Smooth muscle cell (in vitro differentiated cells): ENCODE results near the gene TMTC2. TPM values are rescaled to one million over a fixed set of nuclear protein-coding genes. Genes with fewer than 3 reads are reported as not detected.

Source experiments
- DNase-seq: peaks from one replicate; lab custom pipeline; 2025; ENCODE audit not compliant: unreplicated experiment; lab: John Stamatoyannopoulos, UW
- H2AFZ ChIP-seq: fragments of 200-600 bp; sonication (generic); 2 replicates; pipeline ENCODE4 v1.6.0; 2016; ENCODE audit warnings: antibody characterized with exemption, low read depth, mild to moderate bottlenecking
- H3F3A ChIP-seq: fragments of 200-600 bp; sonication (generic); 2 replicates; pipeline ENCODE4 v1.6.0; 2017; ENCODE audit warnings: antibody characterized with exemption, low read depth
- H3K27ac ChIP-seq: fragments of 200-600 bp; sonication (generic); 2 replicates; pipeline ENCODE4 v1.5.1; 2016; ENCODE audit warnings: low read depth, mild to moderate bottlenecking
- H3K27me3 ChIP-seq: fragments of 200-600 bp; sonication (generic); 2 replicates; pipeline ENCODE4 v1.6.1; 2016; ENCODE audit warnings: low read depth, mild to moderate bottlenecking
- H3K36me3 ChIP-seq: fragments of 200-600 bp; sonication (generic); 2 replicates; pipeline ENCODE4 v1.5.1; 2016; ENCODE audit warnings: low read depth
- H3K4me1 ChIP-seq: fragments of 200-600 bp; sonication (generic); 2 replicates; pipeline ENCODE4 v1.5.1; 2016; ENCODE audit warnings: low read depth
- H3K4me2 ChIP-seq: fragments of 200-600 bp; sonication (generic); 2 replicates; pipeline ENCODE4 v1.6.0; 2016; ENCODE audit warnings: mild to moderate bottlenecking
- H3K4me3 ChIP-seq: fragments of 200-600 bp; sonication (generic); 2 replicates; pipeline ENCODE4 v1.5.1; 2016; ENCODE audit warnings: mild to moderate bottlenecking
- H3K79me2 ChIP-seq: fragments of 200-600 bp; sonication (generic); 2 replicates; pipeline ENCODE4 v1.6.0; 2016; ENCODE audit warnings: low read depth, mild to moderate bottlenecking
- H3K9ac ChIP-seq: fragments of 200-600 bp; sonication (generic); 2 replicates; pipeline ENCODE4 v1.6.0; 2016; ENCODE audit warnings: low read depth
- H3K9me3 ChIP-seq: fragments of 200-600 bp; sonication (generic); replicated peaks from 2 replicates; pipeline ENCODE4 v1.5.1; 2016; ENCODE audit warnings: low read depth
- H4K20me1 ChIP-seq: fragments of 200-600 bp; sonication (generic); 2 replicates; pipeline ENCODE4 v1.6.0; 2016; ENCODE audit warnings: low read depth
- WGBS: methylation state at CpG from one replicate; pipeline ENCODE4 v1.1.7; 2016; ENCODE audit warnings: low lambda C conversion rate; 5-methylcytosine and 5-hydroxymethylcytosine counted together
- polyA plus RNA-seq: library from polyadenylated mRNA; unstranded; fragments of >200 nt; fragmentation: Nextera tagmentation; extraction: Ambion mirVana; gene quantifications from 2 replicates; pipeline ENCODE4 v1.2.1, GENCODE V29; 2016
- total RNA-seq: library from RNA; depleted of rRNA; stranded (reverse); fragments of >200 nt; gene quantifications from 2 replicates; pipeline ENCODE4 v1.2.3, GENCODE V29; 2014
- TF ChIP-seq, protein P1 (sequence below): fragments of 200-600 bp; sonication (generic); IDR thresholded peaks from 2 replicates; pipeline ENCODE4 v1.5.1; 2017; ENCODE audit warnings: borderline replicate concordance, mild to moderate bottlenecking, antibody characterized with exemption; ENCODE audit not compliant: insufficient read depth, poor library complexity, severe bottlenecking

Gene TMTC2
- total and polyA plus RNA-seq, 2 experiments from 2014 or later = 0.71 to 10.6 TPM

GRCh38 chr12:82682851-82683261, 3.9 kb upstream of the TMTC2 start:
- no peaks in the 10 kb centered on the region for H3K4me1 ChIP-seq
- TF ChIP-seq, protein P1, sequence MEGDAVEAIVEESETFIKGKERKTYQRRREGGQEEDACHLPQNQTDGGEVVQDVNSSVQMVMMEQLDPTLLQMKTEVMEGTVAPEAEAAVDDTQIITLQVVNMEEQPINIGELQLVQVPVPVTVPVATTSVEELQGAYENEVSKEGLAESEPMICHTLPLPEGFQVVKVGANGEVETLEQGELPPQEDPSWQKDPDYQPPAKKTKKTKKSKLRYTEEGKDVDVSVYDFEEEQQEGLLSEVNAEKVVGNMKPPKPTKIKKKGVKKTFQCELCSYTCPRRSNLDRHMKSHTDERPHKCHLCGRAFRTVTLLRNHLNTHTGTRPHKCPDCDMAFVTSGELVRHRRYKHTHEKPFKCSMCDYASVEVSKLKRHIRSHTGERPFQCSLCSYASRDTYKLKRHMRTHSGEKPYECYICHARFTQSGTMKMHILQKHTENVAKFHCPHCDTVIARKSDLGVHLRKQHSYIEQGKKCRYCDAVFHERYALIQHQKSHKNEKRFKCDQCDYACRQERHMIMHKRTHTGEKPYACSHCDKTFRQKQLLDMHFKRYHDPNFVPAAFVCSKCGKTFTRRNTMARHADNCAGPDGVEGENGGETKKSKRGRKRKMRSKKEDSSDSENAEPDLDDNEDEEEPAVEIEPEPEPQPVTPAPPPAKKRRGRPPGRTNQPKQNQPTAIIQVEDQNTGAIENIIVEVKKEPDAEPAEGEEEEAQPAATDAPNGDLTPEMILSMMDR = no peak
- H3K36me3 ChIP-seq = no peaks in the 10 kb centered on the region
- H3K4me3 ChIP-seq = no peak overlapping the region
- H3K9ac ChIP-seq = no peak overlapping the region
- H2AFZ ChIP-seq = no peak overlapping the region
- no peaks in the 10 kb centered on the region for H3K79me2 ChIP-seq
- no peaks in the 10 kb centered on the region for H3F3A ChIP-seq
- no peaks in the 10 kb centered on the region for H4K20me1 ChIP-seq
- H3K4me2 ChIP-seq = no peak overlapping the region
- WGBS = 73% methylated on average over 4 of the region's 4 CpGs
- DNase-seq = no peak
- no peak overlapping the region for H3K27ac ChIP-seq
- no peaks in the 10 kb centered on the region for H3K27me3 ChIP-seq
- no peaks in the 10 kb centered on the region for H3K9me3 ChIP-seq

GRCh38 chr12:82685790-82686167, 927 bp upstream of the TMTC2 start:
- Histone ChIP-seq H3F3A (no peaks in the 10 kb centered on the region), H3K4me1 (peaks cover 5% of the 10 kb centered on the region), H3K4me3 (peak overlapping the region; percentile 82), H3K27ac (peak overlapping the region; percentile 86), H2AFZ (peak overlapping the region; percentile 88), H4K20me1 (no peaks in the 10 kb centered on the region), H3K36me3 (no peaks in the 10 kb centered on the region), H3K9me3 (no peaks in the 10 kb centered on the region), H3K4me2 (peak overlapping the region; percentile 94), H3K9ac (peak overlapping the region; percentile 75), H3K79me2 (peaks cover 13% of the 10 kb centered on the region), H3K27me3 (no peaks in the 10 kb centered on the region)
- 3% methylated on average over 11 of the region's 11 CpGs for WGBS
- TF ChIP-seq, protein P1 = peak; percentile 84
- peak; percentile 71 for DNase-seq

- Histone ChIP-seq H3K27ac (no peak overlapping the region), H3K9ac (no peak overlapping the region), H4K20me1 (no peaks in the 10 kb centered on the region), H3K4me1 (peaks cover 8% of the 10 kb centered on the region), H3K9me3 (no peaks in the 10 kb centered on the region), H3K27me3 (no peaks in the 10 kb centered on the region), H3F3A (no peaks in the 10 kb centered on the region), H3K79me2 (peaks cover 15% of the 10 kb centered on the region), H3K4me3 (peak overlapping the region; percentile 82), H3K36me3 (no peaks in the 10 kb centered on the region), H3K4me2 (peak overlapping the region; percentile 94), H2AFZ (peak overlapping the region; percentile 88)
- TF ChIP-seq, protein P1 = no peak
- peak; percentile 59 for DNase-seq
- WGBS = 1% methylated on average over 48 of the region's 75 CpGs
These were observed 610 bp downstream of the TMTC2 start for GRCh38 chr12:82687021-82688011.
